OCI-LY7 (cell line): ENCODE measurements around the gene ATP5F1D. TPM values are rescaled to one million over a fixed set of nuclear protein-coding genes. Genes with fewer than 3 reads are reported as not detected.

Source experiments
- BruUV-seq: library from RNA; stranded (reverse); fragments of 400-500 nt; replicated peaks from 2 replicates; lab custom pipeline; 2021; lab: Mats Ljungman, UMichigan
- CTCF ChIA-PET: fragments of 300-600 bp; sonication (Branson Sonifier 250); formaldehyde crosslinking; loops from one replicate; lab custom pipeline; 2022; ENCODE audit warnings: antibody characterized with exemption; ENCODE audit not compliant: unreplicated experiment; lab: Charles Lee
- POLR2A ChIA-PET: fragments of 300-600 bp; sonication (Branson Sonifier 250); formaldehyde crosslinking; loops from one replicate; lab custom pipeline; 2022; ENCODE audit warnings: antibody characterized with exemption; lab: Charles Lee
- DNase-seq: peaks from one replicate; pipeline ENCODE4 v3.0.0-alpha.2; 2015; ENCODE audit warnings: low spot score
- H2AFZ ChIP-seq: fragments of 200-600 bp; sonication (generic), shearing (Covaris generic); 2 replicates; pipeline ENCODE4 v1.6.1; 2014; ENCODE audit warnings: mild to moderate bottlenecking, antibody characterized with exemption, low read length, moderate library complexity
- H3K27ac ChIP-seq: fragments of 200-600 bp; sonication (generic); 2 replicates; pipeline ENCODE4 v1.5.1; 2014; ENCODE audit warnings: mixed run types, low read depth, mild to moderate bottlenecking, moderate library complexity, low read length, inconsistent platforms; ENCODE audit not compliant: poor library complexity, severe bottlenecking
- H3K36me3 ChIP-seq: fragments of 200-600 bp; sonication (generic); 2 replicates; pipeline ENCODE4 v1.6.1; 2014; ENCODE audit warnings: mild to moderate bottlenecking, antibody characterized with exemption, low read length, moderate library complexity, mixed read lengths; ENCODE audit not compliant: insufficient read depth
- H3K4me1 ChIP-seq: fragments of 200-600 bp; sonication (generic); 2 replicates; pipeline ENCODE4 v1.5.1; 2014; ENCODE audit warnings: mild to moderate bottlenecking, low read length; ENCODE audit not compliant: insufficient read depth, poor library complexity, severe bottlenecking
- H3K4me2 ChIP-seq: fragments of 200-600 bp; sonication (generic); 2 replicates; pipeline ENCODE4 v1.6.1; 2014; ENCODE audit warnings: mild to moderate bottlenecking, low read length
- H3K4me3 ChIP-seq: fragments of 200-600 bp; sonication (generic); 2 replicates; pipeline ENCODE4 v1.5.1; 2014; ENCODE audit warnings: mild to moderate bottlenecking, low read depth, low read length; ENCODE audit not compliant: poor library complexity, severe bottlenecking
- H3K79me2 ChIP-seq: fragments of 200-600 bp; sonication (generic); 2 replicates; pipeline ENCODE4 v1.6.1; 2016; ENCODE audit warnings: low read depth, mild to moderate bottlenecking, low read length, moderate library complexity, mixed read lengths; ENCODE audit not compliant: insufficient read depth
- H3K9me2 ChIP-seq: fragments of 200-600 bp; sonication (generic); 2 replicates; pipeline ENCODE4 v1.6.1; 2016; ENCODE audit warnings: mild to moderate bottlenecking, low read length, mixed read lengths; ENCODE audit not compliant: insufficient read depth
- H3K9me3 ChIP-seq: fragments of 200-600 bp; sonication (generic); 2 replicates; pipeline ENCODE4 v1.6.1; 2014; ENCODE audit warnings: mild to moderate bottlenecking, mixed run types, low read length, mixed read lengths
- H4K20me1 ChIP-seq: fragments of 200-600 bp; sonication (generic); 2 replicates; pipeline ENCODE4 v1.6.1; 2014; ENCODE audit warnings: mild to moderate bottlenecking, antibody characterized with exemption, low read length, moderate library complexity, mixed read lengths; ENCODE audit not compliant: insufficient read depth
- CTCF ChIP-seq: fragments of 200-600 bp; sonication (generic); conservative IDR thresholded peaks from 2 replicates; pipeline ENCODE4 v1.5.1; 2014; ENCODE audit warnings: mild to moderate bottlenecking, antibody characterized with exemption, low read length, moderate library complexity, mixed read lengths
- EZH2phosphoT487 ChIP-seq: fragments of 200-600 bp; sonication (generic); IDR thresholded peaks from 2 replicates; pipeline ENCODE4 v1.6.1; 2018; ENCODE audit warnings: low read depth, borderline replicate concordance, mild to moderate bottlenecking, mixed run types, antibody characterized with exemption, low read length, moderate library complexity, mixed read lengths
- intact Hi-C: fragments of 100-400 bp; cut with micrococcal nuclease; formaldehyde crosslinking; loops from one replicate; pipeline ENCODE4 v1.10.0; 2022; ENCODE audit not compliant: unreplicated experiment
- total RNA-seq, 2 experiments: library from RNA; depleted of rRNA in 1 of 2; stranded (reverse); fragments of >200 nt in 1 of 2; shearing (Covaris generic) in 1 of 2; gene quantifications; 2 replicates each; pipeline ENCODE4 v1.2.3, GENCODE V29; 2014 to 2022

Gene ATP5F1D
- total RNA-seq, 2 experiments from 2014 or later = 51.8 to 266 TPM

GRCh38 chr19:1243768-1244692, 2.5 kb downstream of the ATP5F1D start:
- BruUV-seq = TSS peak; percentile 77
- intact Hi-C loops = loop anchor here (1.0 kb wide), 1 partner anchor 23 kb away; no protein-coding TSS in a partner anchor
- TF ChIP-seq CTCF (peak; percentile 92), EZH2phosphoT487 (no peak)

GRCh38 chr19:1244693-1245451, 3.3 kb downstream of the ATP5F1D start:
- Histone ChIP-seq H3K36me3 (peaks cover 29% of the 10 kb centered on the region), H2AFZ (no peak overlapping the region), H3K4me3 (peak overlapping the region; percentile 55), H3K9me2 (no peaks in the 10 kb centered on the region), H3K27ac (peak overlapping the region; percentile 63), H3K4me2 (peak overlapping the region; percentile 84), H3K4me1 (peaks cover 54% of the 10 kb centered on the region), H3K79me2 (peaks cover 20% of the 10 kb centered on the region; the same call in 1 of the 2 replicates), H3K9me3 (no peaks in the 10 kb centered on the region), H4K20me1 (no peaks in the 10 kb centered on the region)
- POLR2A ChIA-PET = interaction anchor here (0.9 to 2.9 kb wide), 4 partner anchors 22 to 187 kb away, joined by 3 to 23 read pairs (median 4); partner anchors contain the start of gene CIRBP
- CTCF ChIA-PET = interaction anchor here (0.6 to 2.7 kb wide), 4 partner anchors 21 to 178 kb away, joined by 3 to 24 read pairs (median 10); partner anchors contain the start of genes ARHGAP45 and CIRBP
- TF ChIP-seq EZH2phosphoT487 (no peak), CTCF (no peak; the same call in 1 of the 2 replicates)
- no TSS peak for BruUV-seq
- no peak for DNase-seq
- intact Hi-C loops = loop anchor here (1.0 kb wide), 1 partner anchor 22 kb away; no protein-coding TSS in a partner anchor

More at GRCh38 chr19:1243768-1244692, 2.5 kb downstream of the ATP5F1D start:
- ChIA-PET POLR2A (interaction anchor here (0.6 to 2.9 kb wide), 7 partner anchors 9 to 186 kb away, joined by 3 to 23 read pairs (median 4); partner anchors contain the start of gene CIRBP), CTCF (interaction anchor here (0.6 to 2.7 kb wide), 4 partner anchors 22 to 177 kb away, joined by 3 to 24 read pairs (median 10); partner anchors contain the start of genes ARHGAP45 and CIRBP)
- H3K4me3 ChIP-seq = peak overlapping the region; percentile 89
- H2AFZ ChIP-seq = no peak overlapping the region
- peak overlapping the region; percentile 63 for H3K27ac ChIP-seq
- H3K9me2 ChIP-seq = no peaks in the 10 kb centered on the region
- H3K4me1 ChIP-seq = peaks cover 58% of the 10 kb centered on the region
- H3K4me2 ChIP-seq = peak overlapping the region; percentile 86
- peaks cover 27% of the 10 kb centered on the region for H3K36me3 ChIP-seq
- peak; percentile 91 for DNase-seq
- peaks cover 18% of the 10 kb centered on the region; the same call in 1 of the 2 replicates for H3K79me2 ChIP-seq
- no peaks in the 10 kb centered on the region for H4K20me1 ChIP-seq
- H3K9me3 ChIP-seq = no peaks in the 10 kb centered on the region
